GM18867 (cell line): ENCODE measurements around the gene USP48.
"Not testable (repeated sequence)": the region's sequence is repeated elsewhere in the genome, so short reads cannot be mapped to it uniquely, and the experiment has no call there.

Experiments
- ATAC-seq: cut with Tn5 transposase; IDR thresholded peaks from one replicate; pipeline ENCODE4 v1.9.1; 2021; ENCODE audit warnings: mild to moderate bottlenecking, moderate library complexity; ENCODE audit not compliant: unreplicated experiment

The USP48 gene, protein sequence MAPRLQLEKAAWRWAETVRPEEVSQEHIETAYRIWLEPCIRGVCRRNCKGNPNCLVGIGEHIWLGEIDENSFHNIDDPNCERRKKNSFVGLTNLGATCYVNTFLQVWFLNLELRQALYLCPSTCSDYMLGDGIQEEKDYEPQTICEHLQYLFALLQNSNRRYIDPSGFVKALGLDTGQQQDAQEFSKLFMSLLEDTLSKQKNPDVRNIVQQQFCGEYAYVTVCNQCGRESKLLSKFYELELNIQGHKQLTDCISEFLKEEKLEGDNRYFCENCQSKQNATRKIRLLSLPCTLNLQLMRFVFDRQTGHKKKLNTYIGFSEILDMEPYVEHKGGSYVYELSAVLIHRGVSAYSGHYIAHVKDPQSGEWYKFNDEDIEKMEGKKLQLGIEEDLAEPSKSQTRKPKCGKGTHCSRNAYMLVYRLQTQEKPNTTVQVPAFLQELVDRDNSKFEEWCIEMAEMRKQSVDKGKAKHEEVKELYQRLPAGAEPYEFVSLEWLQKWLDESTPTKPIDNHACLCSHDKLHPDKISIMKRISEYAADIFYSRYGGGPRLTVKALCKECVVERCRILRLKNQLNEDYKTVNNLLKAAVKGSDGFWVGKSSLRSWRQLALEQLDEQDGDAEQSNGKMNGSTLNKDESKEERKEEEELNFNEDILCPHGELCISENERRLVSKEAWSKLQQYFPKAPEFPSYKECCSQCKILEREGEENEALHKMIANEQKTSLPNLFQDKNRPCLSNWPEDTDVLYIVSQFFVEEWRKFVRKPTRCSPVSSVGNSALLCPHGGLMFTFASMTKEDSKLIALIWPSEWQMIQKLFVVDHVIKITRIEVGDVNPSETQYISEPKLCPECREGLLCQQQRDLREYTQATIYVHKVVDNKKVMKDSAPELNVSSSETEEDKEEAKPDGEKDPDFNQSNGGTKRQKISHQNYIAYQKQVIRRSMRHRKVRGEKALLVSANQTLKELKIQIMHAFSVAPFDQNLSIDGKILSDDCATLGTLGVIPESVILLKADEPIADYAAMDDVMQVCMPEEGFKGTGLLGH

DNA sequence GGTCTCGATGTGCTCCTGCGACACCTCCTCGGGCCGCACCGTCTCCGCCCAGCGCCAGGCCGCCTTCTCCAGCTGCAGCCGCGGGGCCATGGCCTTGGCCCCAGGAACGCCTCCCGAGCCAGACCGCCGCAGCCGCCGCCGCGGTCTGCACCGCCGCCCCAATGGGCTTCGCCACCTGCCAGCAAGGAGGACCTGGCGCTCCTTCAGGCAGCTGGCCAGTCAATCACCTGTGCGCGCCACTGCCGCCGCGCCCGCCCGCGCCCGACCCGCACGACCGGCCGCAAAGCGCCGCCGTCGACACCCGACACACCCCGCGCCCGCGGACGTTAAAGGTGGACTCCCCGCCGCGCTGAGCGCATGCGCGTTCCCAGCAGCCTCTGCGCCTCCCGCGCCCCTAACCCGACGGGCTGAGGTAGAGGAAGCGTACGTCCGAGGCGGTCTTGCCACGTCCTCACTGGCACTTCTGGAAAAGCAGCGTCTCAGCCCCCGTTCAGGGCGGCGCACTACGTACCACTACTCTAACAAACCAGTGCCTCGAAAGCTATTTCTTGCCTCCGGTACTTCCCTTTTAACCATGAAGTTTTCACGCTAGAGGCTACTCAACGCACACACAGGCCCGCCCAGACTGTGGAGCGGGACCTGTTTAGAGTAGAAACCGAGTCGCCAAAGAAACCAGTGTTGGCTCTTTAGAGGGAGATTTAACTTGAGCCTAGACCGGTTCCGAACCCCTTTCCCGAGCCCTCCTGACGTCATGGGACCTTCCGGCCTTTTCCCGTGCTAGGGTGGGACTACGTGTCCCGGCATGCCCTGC lies at the start of gene USP48:
Gene USP48, minus strand, starts transcription at position 282 of the 811 bp plus-strand sequence. Its CDS starts 192 bp downstream, at position 90.
- ATAC-seq, result peak; percentile 62

DNA sequence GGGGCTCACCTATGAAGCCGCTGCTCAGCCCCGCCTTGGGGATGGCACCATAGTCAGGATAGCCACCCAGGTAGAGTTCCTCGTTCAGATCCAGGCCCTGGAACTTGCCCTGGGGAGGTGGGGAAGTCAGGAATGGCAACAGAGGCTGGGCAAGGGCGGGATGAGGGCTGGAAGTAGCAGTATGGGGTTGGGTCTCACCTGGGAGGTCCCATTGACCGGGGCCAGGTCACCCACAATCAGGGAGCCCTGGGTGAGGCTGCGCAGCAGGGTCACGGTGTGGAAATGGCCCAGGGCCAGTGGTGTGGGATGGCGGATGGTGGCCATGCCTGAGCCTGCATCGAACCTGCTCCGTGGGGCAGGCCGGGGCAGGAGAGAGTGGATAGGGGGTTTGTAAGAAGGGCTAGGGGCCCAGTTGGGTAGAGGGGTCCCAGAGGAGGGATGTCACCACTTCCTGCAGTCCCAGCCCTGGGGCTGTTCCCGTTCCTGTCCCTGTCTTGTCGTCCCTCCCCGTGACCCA lies 48.6 kb upstream of the USP48 start:
- no peak for ATAC-seq

DNA sequence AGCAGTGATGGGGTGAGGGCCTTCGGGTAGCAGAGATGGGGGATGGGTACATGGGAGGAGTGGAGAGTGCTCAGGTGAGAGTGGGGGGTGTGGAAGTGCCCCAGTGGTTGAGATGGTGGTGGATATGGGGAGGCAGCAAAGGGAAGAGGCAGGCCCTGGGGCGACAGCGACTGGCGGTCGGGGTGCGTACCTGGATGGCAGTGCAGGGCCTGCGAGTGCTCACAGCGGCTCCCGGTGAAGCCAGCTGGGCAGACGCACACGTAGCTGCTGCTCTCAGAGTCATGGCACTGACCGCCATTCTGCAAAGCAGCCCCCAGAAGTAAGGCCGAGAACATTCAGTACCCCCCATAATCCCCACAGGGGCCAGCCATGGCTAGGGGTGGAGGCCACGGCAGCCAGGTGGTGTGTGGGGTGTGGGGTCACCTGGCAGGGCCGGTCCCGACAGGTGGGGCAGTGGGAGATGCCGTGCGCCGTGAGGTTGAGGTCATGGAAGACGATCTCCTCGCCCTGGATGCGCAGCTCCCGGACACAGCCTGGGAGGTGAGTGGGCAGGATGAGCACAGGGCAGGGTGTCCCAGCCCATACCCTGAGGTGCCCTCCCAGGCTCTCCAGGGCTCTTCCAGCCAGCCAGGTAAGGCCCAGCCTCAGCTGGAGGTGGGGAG lies 48.0 kb upstream of the USP48 start:
- ATAC-seq, result no peak

DNA sequence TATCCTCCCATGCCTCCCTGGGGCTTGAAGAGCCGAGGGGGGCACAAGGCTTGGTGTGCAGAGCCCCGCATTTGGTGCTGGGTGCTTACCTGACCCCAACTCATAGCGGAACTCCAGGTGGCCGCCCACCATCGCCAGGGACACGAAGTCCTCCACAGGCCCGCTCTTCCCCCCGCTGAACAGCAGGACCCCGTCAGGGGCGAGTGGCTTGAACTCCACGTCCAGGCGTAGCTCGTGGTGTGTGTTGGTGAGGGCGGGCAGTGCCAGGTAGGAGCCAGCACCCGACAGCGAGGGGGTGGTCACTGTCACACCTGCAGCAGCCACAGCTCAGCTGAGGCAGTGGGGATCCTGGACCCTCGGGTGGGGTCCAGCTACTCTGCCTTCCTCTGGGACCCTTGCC lies 46.3 kb upstream of the USP48 start:
- ATAC-seq, result no peak

DNA sequence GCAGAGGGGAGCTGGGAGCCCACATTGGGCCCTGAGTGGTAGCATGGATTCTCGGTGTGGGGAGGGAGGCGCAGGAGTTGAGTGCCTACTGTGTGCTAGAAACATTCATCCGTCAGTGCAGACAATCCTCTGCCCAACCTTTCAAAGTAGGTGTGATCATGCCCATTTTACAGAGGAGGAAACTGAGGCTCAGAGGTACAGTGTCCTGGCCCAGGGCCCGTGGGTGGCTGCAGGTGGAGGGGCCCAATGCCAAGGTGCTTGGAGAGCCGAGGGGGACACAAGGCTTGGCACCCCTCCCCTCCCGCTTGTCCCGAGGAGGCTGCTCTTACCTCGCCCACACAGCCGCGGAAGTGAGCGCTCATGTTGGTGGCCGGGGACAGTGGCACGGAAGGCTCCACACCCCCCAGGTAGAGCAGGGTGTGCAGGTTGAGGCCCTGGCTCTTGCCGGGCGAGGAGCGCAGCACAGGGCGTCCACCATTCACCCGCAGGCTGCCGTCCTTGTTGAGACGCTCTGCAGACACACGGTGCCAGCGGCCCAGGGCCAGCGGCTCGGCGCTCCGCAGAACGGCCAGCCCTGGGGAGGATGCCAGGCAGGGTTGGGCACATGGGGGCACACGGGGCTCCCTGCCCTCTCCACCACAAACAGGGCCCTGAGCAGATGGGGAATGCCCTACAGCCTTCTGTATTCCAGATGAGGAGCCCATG lies 45.7 kb upstream of the USP48 start:
- no peak for ATAC-seq

DNA sequence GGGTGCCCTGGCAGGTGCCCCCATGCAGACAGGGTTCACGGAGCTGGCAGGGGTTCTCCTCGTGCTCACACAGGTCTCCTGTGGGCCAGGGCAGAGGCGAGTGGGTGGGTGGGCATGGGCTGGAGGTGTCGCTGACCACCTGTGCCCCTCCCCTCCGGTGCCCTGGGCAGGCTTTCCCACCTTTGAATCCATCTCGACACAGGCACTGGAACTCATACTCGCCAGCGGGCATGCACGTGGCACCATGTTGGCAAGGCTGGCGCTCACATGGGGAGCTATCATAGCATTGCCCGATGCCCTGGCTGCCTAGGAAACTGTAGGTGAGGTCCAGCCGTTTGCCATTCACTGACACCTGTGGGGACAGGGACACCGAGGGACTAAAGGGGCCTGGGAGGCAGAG lies 45.1 kb upstream of the USP48 start:
- ATAC-seq, result no peak

DNA sequence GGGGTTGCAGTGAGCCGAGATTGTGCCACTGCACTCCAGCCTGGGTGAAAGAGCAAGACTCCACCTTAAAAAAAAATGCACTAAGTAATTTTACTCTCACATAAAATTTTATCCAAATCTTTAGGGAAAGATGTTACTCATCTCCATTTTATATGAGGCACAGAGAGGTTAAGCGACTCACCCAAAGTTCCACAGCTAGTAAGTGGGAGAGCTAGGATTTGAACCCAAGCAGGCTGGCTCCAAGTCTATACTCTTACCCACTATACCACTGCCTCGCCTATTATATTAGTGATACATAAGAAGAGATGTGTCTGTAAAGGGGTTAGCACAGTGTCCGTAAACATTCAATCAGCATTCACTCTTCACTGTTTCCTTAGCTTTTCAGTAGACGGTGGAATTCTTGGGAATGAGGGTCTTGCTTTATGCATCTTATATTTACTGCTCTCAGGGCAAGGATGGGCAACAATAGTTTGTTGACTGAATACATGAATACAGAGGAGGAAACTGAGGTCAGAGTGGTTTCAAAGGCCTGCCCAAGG lies 44.3 kb upstream of the USP48 start:
- ATAC-seq, result no peak

DNA sequence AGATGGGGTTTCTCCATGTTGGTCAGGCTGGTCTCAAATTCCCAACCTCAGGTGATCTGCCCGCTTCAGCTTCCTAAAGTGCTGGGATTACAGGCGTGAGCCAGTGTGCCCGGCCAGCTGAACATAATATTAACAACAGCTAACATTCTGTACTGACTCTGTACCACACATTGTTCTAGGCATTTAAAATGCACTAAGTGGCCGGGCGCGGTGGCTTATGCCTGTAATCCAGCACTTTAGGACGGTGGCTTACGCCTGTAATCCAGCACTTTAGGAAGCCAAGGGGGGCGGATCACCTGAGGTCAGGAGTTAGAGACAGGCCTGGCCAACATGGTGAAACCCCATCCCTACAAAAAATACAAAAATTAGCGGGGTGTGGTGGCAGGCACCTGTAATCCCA lies 43.7 kb upstream of the USP48 start:
- not testable (repeated sequence) for ATAC-seq

DNA sequence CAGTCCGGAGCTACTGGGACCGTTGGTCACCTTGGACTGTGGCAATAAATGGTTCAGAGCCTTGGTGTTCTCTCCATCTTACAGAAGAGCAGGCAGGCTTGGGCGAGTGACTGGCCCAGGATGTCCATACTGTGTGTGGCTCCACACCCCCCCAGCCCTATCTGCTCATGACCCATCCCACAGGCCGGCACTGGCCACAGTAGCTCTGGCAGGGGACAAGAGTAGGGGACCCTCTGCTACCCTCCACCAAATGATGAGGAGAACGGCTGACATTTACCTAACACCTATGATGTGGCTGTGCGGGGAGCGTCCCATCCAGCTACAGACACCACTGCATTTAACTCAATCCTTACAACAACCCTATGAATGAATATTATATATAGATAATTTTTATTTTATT lies 42.4 kb upstream of the USP48 start:
- ATAC-seq, result no peak

DNA sequence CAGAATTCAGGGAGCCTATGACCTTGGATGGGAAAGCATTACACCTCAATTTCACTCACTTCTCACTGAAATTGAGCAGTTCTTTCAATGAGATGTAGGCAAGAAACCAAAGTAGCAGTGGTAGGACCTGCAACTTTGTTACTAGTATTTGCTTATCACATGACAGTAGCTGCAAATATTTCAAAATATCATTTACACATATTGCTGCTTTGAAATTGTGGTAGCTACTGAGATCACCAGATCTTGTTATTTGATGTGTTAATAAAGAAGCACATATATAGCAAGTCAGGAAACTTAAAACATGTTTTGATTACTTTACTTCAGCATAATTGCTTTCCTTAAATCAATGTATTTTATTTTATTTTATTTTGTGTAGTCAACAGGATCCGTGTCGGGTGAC lies 42.0 kb upstream of the USP48 start:
- ATAC-seq, result no peak

DNA sequence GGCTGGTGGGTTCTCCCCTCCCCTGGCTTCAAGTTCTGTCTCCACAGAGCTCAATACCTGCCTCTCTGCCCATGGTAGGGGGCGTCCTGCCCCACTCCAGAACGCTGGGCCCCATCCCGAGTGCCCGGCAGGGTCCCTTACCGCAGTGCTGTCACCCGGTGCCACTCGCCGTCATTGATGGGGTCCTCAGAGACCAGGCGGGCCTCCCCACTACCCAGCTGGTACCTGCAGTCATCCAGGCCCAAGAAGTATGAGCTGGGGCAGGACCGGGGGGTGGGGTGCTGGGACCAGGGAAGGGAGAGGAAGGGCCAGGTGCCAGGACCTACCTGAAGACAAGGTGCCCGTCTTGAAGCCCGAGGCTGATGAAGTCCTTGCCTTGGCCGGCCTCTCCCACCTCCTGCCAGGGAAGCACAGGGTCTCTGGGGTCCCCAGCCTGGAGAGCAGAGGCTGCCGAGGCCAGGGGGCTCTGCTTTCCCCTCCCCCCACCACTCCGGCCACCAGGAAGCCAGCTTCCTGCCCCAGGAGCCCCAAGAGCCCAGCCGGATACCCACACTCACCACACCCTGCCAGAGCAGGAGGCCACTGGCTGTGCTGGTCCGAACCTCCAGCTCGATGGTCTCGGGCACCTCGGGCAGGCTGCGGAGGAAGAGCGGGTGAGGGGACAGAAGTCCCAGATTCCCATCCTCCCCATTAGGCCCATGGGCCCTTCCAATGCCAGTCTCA lies 41.2 kb upstream of the USP48 start:
- no peak for ATAC-seq

DNA sequence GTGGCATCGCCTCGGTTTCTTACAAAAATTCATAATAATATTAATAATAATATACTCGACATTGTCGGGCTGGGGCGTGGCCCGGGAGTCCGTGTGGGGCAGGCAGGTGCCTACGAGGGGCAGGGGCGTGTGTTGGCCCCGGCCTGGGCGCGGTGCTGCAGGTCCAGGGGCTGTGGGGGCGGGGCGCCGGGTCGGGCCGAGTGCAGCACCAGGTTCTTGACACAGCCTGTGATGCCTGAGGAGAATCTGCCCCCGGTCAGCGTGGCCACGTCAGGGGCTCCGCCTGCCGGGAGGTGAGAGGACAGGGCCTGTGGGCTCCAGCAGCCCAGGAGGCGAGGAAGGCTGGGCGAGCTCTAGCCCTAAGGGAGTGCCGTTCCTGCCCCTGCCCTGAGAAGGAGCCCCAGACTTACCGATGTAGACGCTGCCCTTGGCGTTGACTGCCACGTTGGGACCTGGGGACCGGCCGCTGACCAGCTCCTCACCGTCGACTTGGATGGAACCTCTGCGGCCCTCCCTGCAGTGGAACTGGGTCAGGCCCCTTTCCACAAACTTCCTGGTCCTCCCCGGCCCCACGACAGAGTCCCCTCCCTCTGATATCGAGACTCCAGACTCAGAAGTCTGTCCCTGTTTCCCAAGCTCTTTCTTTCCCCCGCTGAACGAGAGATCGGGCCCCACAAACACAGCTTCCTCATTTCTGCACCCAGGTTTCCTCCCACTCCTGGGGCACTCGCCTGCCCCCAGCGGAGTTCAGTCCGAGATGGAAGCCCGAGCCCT lies 40.4 kb upstream of the USP48 start:
- ATAC-seq, result no peak

DNA sequence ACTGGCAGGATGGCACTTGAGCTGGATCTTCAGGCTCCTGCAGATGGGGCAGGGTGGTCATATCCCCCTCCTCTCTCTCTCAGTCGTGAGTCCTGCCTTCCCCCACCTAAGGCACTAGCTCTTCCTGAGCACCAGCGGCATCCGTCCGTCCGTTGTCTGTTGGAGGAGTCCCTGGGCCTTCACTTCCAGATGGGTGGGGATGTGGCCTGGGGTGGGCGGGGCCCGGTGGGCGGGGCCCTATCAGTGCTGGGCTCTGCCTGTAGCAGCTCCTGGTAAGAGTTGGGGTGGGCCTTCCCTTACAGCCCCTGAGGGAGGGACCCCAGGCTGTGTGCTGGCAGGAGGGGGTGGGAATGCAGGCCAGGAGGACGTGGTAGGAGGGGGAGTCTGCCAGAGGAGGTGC lies 39.4 kb upstream of the USP48 start:
- ATAC-seq, result no peak

DNA sequence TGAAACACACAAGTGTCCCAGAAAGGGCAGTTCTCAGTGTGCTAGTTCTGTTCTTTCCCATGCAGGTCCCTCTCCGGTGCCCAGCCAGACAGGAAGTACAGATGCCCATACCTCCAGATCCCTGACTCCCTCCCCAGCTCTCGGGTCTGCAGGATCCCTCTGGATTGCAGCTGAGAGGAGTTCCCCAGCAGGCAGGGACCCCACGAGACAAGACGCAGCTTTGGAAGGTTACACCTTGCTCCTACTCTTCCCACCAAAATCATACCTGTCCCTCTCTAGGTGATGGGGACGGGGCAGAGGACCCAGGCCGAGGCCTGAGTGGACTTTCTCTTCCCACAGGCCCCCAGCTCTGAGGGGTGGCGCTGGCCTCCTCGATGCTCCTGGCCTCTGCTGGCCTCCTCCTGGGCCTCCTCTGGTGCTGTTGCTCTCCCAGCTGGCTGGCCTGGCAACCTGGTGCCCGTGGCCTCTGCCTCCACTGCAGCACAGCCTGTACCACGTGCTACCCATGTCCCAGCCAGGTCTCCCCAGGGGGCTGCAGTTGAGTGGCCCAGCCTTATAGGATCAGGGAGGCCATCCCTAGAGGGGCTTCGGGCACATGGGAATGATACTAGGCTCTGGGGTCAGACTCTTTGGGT lies 38.6 kb upstream of the USP48 start:
- ATAC-seq, result no peak

DNA sequence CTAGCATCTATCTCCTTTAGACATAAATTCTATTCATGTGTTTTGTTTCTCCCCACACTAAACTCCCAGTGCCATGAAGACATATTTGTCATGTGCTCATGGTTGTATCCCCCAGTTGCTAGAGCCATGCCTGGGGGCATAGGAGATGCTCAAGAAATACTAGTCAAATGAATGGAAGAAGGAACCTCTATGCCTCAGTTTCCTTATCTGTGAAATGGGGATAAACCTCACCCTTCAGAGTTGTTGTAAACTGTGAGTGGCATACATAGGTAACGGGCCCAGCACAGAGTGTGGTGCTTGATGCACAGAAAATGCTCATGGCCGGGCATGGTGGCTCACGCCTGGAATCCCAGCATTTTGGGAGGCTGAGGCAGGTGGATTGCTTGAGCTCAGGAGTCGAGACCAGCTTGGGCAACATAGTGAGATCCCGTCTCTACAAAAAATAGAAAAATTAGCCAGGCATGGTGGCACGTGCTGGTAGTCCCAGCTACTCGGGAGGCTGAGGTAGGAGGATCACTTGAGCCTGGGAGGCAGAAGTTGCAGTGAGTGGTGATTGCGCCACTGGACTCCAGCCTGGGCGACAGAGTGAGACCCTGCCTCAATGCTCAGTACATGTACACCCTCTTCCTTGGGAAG lies 37.8 kb upstream of the USP48 start:
- no peak for ATAC-seq

DNA sequence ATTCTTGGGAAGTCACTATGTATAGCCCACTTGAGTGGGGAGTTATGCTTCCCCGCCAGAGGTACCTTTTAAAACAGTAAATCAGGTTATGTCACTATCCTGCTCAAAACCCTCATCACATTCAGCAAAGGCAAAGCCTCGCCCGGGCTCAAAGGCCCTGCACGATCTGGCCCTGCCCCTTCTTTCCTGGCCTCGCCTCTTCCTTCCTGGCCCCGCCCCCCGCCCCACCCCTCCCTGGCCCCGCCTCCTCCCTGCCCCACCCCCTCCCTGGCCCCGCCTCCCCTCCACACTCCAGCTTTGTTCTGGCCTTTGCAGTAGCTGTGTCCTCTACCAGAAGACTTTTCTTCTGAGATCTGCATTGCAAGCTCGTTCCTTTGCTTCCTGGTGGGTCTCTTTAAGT lies 35.7 kb upstream of the USP48 start:
- ATAC-seq, result no peak
